WERI-Rb-1 (cell line): Measurements from ENCODE around the gene TSHR.

Experiments
- DNase-seq: peaks from one replicate; pipeline ENCODE4 v3.0.0-alpha.2; 2020
- H3K27ac ChIP-seq: fragments of 250-450 bp; sonication (Bioruptor Pico); 2 replicates; pipeline ENCODE4 v1.5.1; 2020; ENCODE audit warnings: mild to moderate bottlenecking, moderate library complexity
- H3K27me3 ChIP-seq: fragments of 250-450 bp; sonication (Bioruptor Pico); 2 replicates; pipeline ENCODE4 v1.5.1; 2021; ENCODE audit warnings: mild to moderate bottlenecking, low read depth, moderate library complexity; ENCODE audit not compliant: insufficient read depth, severe bottlenecking
- H3K36me3 ChIP-seq: fragments of 250-450 bp; sonication (Bioruptor Pico); 2 replicates; pipeline ENCODE4 v1.5.1; 2020; ENCODE audit warnings: mild to moderate bottlenecking, moderate library complexity
- H3K4me3 ChIP-seq: 2 replicates; pipeline ENCODE4 v1.5.1; 2011; ENCODE audit warnings: low read depth, mild to moderate bottlenecking, control low read depth, low read length
- H3K9me3 ChIP-seq: fragments of 250-450 bp; sonication (Bioruptor Pico); 2 replicates; pipeline ENCODE4 v1.5.1; 2021; ENCODE audit warnings: mild to moderate bottlenecking, moderate library complexity; ENCODE audit not compliant: severe bottlenecking
- CTCF ChIP-seq: IDR thresholded peaks from 2 replicates; pipeline ENCODE4 v1.5.1; 2011; ENCODE audit warnings: low read depth, mild to moderate bottlenecking, control low read depth, inconsistent platforms, low read length

The TSHR gene

DNA sequence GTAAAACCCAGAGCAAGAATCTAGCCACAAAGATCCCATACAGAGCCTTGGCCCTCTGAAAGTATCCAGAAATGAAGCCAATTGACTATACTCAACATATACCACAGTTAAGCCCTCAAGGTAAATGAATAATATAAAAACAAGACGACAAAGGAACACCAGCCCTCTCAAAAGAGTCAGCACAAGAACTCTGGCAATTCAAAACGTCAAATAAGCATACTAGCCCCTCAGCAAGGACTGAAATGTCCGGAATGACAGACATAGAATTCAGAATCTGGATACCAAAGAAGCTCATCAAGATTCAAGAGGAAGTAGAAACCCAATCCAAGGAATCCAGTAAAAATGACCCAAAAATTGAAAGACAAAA is 215.4 kb downstream of the TSHR start:
- DNase-seq = no peak
- Histone ChIP-seq H3K36me3 (no peaks in the 10 kb centered on the region), H3K9me3 (no peaks in the 10 kb centered on the region), H3K27ac (no peak overlapping the region), H3K27me3 (no peaks in the 10 kb centered on the region), H3K4me3 (peak overlapping the region; percentile 44)
- no peak for TF ChIP-seq CTCF

GRCh38 chr14:81172353-81172752 is 216.9 kb downstream of the TSHR start:
- H3K9me3 ChIP-seq = no peaks in the 10 kb centered on the region
- TF ChIP-seq CTCF = no peak
- H3K4me3 ChIP-seq = no peak overlapping the region
- no peaks in the 10 kb centered on the region for H3K36me3 ChIP-seq
- no peaks in the 10 kb centered on the region for H3K27me3 ChIP-seq
- H3K27ac ChIP-seq = no peak overlapping the region
- no peak for DNase-seq

DNA sequence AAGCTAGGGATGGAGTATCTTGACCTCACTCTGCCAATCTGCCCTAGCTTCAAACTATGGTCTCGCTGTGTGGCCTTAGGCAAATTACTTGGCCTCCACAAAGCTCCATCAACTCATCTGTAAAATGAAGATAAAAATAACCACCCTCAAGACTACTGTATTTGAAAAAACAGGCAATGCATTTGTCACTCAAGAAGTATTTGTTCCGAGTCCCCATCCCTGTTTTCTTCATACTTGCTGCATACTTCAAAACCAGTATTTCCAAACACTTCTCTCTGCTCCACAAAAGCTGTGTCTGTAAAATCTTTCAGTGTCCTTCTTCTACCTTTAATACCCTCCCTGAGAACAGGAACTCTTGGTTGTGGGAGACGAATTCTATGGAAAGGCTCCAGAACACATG is 217.5 kb downstream of the TSHR start:
- Histone ChIP-seq H3K9me3 (no peaks in the 10 kb centered on the region), H3K4me3 (no peak overlapping the region), H3K27me3 (no peaks in the 10 kb centered on the region), H3K36me3 (no peaks in the 10 kb centered on the region), H3K27ac (no peak overlapping the region)
- TF ChIP-seq CTCF = no peak
- DNase-seq = no peak

DNA sequence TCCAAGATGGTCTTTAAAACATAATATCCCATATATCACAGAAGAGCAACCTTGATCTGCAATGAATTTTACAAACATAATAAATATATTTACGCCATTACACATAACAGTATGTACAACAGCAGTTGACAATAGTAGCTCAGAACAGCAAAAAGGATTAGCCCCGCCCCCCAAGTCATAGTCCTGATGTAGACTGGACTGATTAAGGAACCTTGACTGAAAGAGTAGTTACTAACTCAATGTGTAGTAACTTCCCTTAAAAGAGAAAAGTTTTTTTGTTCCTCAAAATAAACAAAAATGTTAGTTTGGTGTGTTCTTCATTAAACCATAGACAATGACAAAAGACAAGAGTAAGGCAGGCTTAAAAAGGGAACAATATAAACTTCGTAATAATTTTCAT is 220.8 kb downstream of the TSHR start:
- no peak for TF ChIP-seq CTCF
- Histone ChIP-seq H3K27me3 (no peaks in the 10 kb centered on the region), H3K9me3 (no peaks in the 10 kb centered on the region), H3K4me3 (no peak overlapping the region), H3K36me3 (peaks cover 3% of the 10 kb centered on the region; the same call in 1 of the 2 replicates), H3K27ac (no peak overlapping the region)
- DNase-seq = peak; percentile 30

DNA sequence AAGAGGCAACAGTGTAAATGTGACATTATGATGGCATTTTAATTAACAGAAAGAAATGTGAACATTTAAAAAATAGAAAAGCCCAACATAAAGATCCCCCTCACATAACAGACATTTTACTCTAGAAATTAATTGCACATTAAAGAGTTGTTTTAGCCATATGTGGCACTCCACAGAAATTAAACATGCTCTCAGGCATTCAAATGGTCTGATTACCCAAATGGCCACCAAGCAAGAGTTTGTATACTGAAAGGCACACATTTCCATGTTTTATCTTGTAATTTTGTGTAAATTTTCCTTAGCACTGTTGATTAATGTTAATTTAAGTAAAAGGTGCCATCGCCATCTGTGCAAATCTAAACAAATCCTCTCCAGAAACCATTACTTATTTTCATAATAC is 221.8 kb downstream of the TSHR start:
- no peak for TF ChIP-seq CTCF
- H3K9me3 ChIP-seq = no peaks in the 10 kb centered on the region
- H3K36me3 ChIP-seq = peaks cover 7% of the 10 kb centered on the region; the same call in 1 of the 2 replicates
- no peak overlapping the region for H3K4me3 ChIP-seq
- no peak overlapping the region for H3K27ac ChIP-seq
- DNase-seq = no peak
- H3K27me3 ChIP-seq = no peaks in the 10 kb centered on the region

GRCh38 chr14:81178063-81178462 is 222.6 kb downstream of the TSHR start:
- no peak for TF ChIP-seq CTCF
- H3K4me3 ChIP-seq = no peak overlapping the region
- peaks cover 8% of the 10 kb centered on the region; the same call in 1 of the 2 replicates for H3K36me3 ChIP-seq
- DNase-seq = no peak
- H3K27ac ChIP-seq = no peak overlapping the region
- no peaks in the 10 kb centered on the region for H3K27me3 ChIP-seq
- H3K9me3 ChIP-seq = no peaks in the 10 kb centered on the region
